Measurements from ENCODE around the gene JARID2. TPM values are rescaled to one million over a fixed set of nuclear protein-coding genes. Genes with fewer than 3 reads are reported as not detected.
A peak's percentile ranks its signal among the peaks of the same experiment; 100 is the strongest.

The JARID2 gene
- total RNA-seq, 1 donor from 2014 or later: 5.0 TPM

GRCh38 chr6:15362274-15363160, 116.6 kb downstream of the JARID2 start:
- Histone ChIP-seq H3K9me3 (no peaks in the 10 kb centered on the region), H3K36me3 (no peaks in the 10 kb centered on the region), H3K4me1 (no peaks in the 10 kb centered on the region), H3K27ac (no peak overlapping the region), H3K4me3 (no peak overlapping the region), H3K27me3 (no peaks in the 10 kb centered on the region)
- TF ChIP-seq CTCF (IDR thresholded peaks at IDR 0.05): no peak
- DNase-seq (ENCODE audit: low spot score in 2 of 2): no peak
- intact Hi-C loops (cut with DNase I): no loop called here

DNA sequence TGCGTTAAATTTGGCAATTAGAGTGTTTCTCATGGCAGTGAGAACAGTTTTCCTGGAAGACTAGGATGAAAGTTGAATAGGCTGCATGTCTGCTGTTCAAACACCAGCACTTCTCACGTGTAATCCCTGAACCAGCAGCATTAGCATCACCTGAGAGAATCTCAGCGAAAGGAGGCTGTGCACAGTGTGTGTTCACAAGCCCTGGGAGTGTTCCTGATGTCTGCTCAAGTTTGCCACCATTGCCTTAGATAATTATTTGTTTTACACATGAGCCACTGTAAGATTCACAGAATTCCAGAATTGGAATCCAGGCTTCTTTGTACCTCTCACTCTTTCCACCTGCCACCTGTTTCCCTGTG, 117.3 kb downstream of the JARID2 start:
- H3K9me3 ChIP-seq: no peaks in the 10 kb centered on the region
- no peaks in the 10 kb centered on the region for H3K36me3 ChIP-seq
- no peaks in the 10 kb centered on the region for H3K27me3 ChIP-seq
- TF ChIP-seq CTCF (IDR thresholded peaks at IDR 0.05): no peak
- no peaks in the 10 kb centered on the region for H3K4me1 ChIP-seq
- no peak for DNase-seq (ENCODE audit: low spot score in 2 of 2)
- no peak overlapping the region for H3K4me3 ChIP-seq
- intact Hi-C loops (cut with DNase I): no loop called here
- H3K27ac ChIP-seq: no peak overlapping the region

DNA sequence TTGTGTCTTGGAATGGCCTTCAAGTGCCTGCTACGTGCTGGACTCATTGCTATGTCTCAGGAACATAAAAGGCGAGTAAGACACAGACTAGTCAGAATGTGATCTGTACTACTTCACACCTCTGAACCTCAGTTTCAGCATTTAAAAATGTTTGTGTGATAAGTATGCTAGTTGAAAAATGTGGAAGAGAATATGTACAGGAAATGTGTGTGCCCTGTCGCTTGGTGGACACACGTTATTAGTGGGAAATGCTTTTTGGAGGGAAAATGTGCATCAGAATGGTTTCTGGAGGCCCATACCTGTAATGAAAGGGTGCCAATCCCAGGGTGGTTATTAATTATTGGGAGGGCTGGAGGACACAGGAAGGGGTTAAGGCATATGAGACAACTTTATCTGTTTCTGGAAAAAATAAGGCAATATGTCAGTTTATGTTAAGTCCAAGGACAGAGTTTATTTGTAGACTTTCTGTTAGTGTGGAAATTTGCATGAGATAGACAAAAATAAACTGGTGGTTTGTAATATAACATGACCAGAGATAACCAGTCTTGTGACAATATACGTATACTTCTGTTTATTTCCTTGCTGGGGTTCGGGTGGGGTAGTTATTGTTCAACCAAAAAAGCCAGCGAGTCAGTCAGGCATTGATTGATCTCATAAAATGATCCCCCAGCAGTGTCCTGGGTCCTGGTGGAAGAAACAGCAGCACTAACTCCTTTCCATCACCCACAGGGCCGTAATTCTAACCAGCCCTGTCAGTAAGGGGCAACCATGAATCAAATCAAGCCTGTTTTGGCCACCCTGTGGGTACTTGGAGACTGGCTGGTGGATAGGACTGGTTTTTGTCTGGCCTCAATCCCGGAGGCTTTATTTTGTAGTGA, 117.9 kb downstream of the JARID2 start:
- Histone ChIP-seq H3K27me3 (no peaks in the 10 kb centered on the region), H3K4me1 (no peaks in the 10 kb centered on the region), H3K27ac (no peak overlapping the region), H3K4me3 (no peak overlapping the region), H3K36me3 (no peaks in the 10 kb centered on the region), H3K9me3 (no peaks in the 10 kb centered on the region)
- intact Hi-C loops (cut with DNase I): no loop called here
- TF ChIP-seq CTCF (IDR thresholded peaks at IDR 0.05): no peak
- DNase-seq (ENCODE audit: low spot score in 2 of 2): no peak

GRCh38 chr6:15364401-15365037, 118.7 kb downstream of the JARID2 start:
- no peaks in the 10 kb centered on the region for H3K27me3 ChIP-seq
- no peaks in the 10 kb centered on the region for H3K4me1 ChIP-seq
- H3K27ac ChIP-seq: no peak overlapping the region
- H3K36me3 ChIP-seq: no peaks in the 10 kb centered on the region
- intact Hi-C loops (cut with DNase I): no loop called here
- no peaks in the 10 kb centered on the region for H3K9me3 ChIP-seq
- no peak for DNase-seq (ENCODE audit: low spot score in 2 of 2)
- no peak overlapping the region for H3K4me3 ChIP-seq
- no peak for TF ChIP-seq CTCF (IDR thresholded peaks at IDR 0.05)

DNA sequence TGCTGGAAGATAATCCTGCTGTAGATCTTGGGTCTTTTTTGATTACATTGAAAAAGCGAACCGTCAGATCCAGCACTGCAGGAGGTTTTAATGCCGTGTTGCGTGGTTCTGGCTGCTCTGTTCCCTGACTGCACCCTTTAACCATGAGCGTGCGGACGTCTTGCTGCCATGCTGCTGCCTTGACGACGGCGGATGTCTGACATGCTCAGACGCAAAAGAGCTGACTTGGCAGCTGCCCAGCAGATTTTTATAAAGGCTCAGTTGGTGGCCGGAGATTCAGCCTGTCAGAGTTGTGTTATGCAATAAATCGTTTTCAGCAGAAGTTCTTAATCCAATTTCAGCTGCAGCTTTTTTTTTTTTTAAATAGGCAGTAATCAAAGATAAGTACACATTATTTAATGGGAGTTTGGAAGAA, 119.4 kb downstream of the JARID2 start:
- H3K27me3 ChIP-seq: no peaks in the 10 kb centered on the region
- no peak overlapping the region for H3K4me3 ChIP-seq
- H3K4me1 ChIP-seq: no peaks in the 10 kb centered on the region
- no peaks in the 10 kb centered on the region for H3K9me3 ChIP-seq
- intact Hi-C loops (cut with DNase I): no loop called here
- TF ChIP-seq CTCF (IDR thresholded peaks at IDR 0.05): no peak
- peak; percentile 36 to 79 for DNase-seq (ENCODE audit: low spot score in 2 of 2)
- H3K36me3 ChIP-seq: no peaks in the 10 kb centered on the region
- no peak overlapping the region for H3K27ac ChIP-seq

Data from ascending aorta (tissue), 2 donors.